IMR-90 (cell line): ENCODE results near the gene AGT. TPM values are rescaled to one million over a fixed set of nuclear protein-coding genes. Genes with fewer than 3 reads are reported as not detected.

Experiments used
- ATAC-seq: fragments of 200-7000 bp; cut with Tn5 transposase; 2 replicates; pipeline ENCODE4 v1.9.1; 2020; ENCODE audit warnings: low read depth, mild to moderate bottlenecking, moderate library complexity
- BruUV-seq: library from RNA; stranded (reverse); fragments of 400-500 nt; replicated peaks from 2 replicates; lab custom pipeline; 2021; lab: Mats Ljungman, UMichigan
- CTCF ChIA-PET: fragments of 300-600 bp; formaldehyde crosslinking; extraction: SDS; loops from one replicate; lab custom pipeline; 2021; ENCODE audit warnings: antibody characterized with exemption; lab: Yijun Ruan, JAX
- POLR2A ChIA-PET: fragments of 300-600 bp; sonication (Branson Sonifier 250); formaldehyde crosslinking; loops from one replicate; lab custom pipeline; 2022; ENCODE audit warnings: antibody characterized with exemption; ENCODE audit not compliant: unreplicated experiment; lab: Charles Lee
- DNase-seq: peaks from one replicate; pipeline ENCODE4 v3.0.0; 2013
- H2AFZ ChIP-seq: replicated peaks from 2 replicates; pipeline ENCODE3; 2013; ENCODE audit warnings: low read length, mild to moderate bottlenecking; ENCODE audit not compliant: poor library complexity
- H2AK5ac ChIP-seq: 2 replicates; pipeline ENCODE4 v1.6.1; 2013; ENCODE audit warnings: low read depth, low read length, inconsistent platforms
- H2AK9ac ChIP-seq: replicated peaks from 2 replicates; pipeline ENCODE3; 2013; ENCODE audit warnings: mild to moderate bottlenecking, low read depth, low read length, moderate library complexity; ENCODE audit not compliant: poor library complexity
- H2BK120ac ChIP-seq: 2 replicates; pipeline ENCODE4 v1.6.1; 2013; ENCODE audit warnings: low read depth, low read length, inconsistent platforms
- H2BK15ac ChIP-seq: 3 replicates; pipeline ENCODE4 v1.6.1; 2013; ENCODE audit warnings: low read depth, low read length, inconsistent platforms
- H2BK20ac ChIP-seq: 2 replicates; pipeline ENCODE4 v1.6.1; 2013; ENCODE audit warnings: low read depth, mild to moderate bottlenecking, inconsistent platforms, low read length, moderate library complexity
- H2BK5ac ChIP-seq: 2 replicates; pipeline ENCODE4 v1.6.1; 2013; ENCODE audit warnings: mild to moderate bottlenecking, low read depth, low read length, inconsistent platforms; ENCODE audit not compliant: poor library complexity, severe bottlenecking
- H3K14ac ChIP-seq: replicated peaks from 2 replicates; pipeline ENCODE4 v1.6.1; 2013; ENCODE audit warnings: low read depth, low read length, inconsistent platforms
- H3K18ac ChIP-seq: 2 replicates; pipeline ENCODE4 v1.6.1; 2013; ENCODE audit warnings: low read depth, low read length, control low read depth
- H3K23ac ChIP-seq: 2 replicates; pipeline ENCODE4 v1.6.1; 2013; ENCODE audit warnings: low read depth, low read length, inconsistent platforms
- H3K27ac ChIP-seq: 2 replicates; pipeline ENCODE4 v1.5.1; 2013; ENCODE audit warnings: mild to moderate bottlenecking, control low read depth, low read length; ENCODE audit not compliant: insufficient read depth
- H3K27me3 ChIP-seq: 2 replicates; pipeline ENCODE4 v1.6.1; 2013; ENCODE audit warnings: low read length; ENCODE audit not compliant: control insufficient read depth, insufficient read depth
- H3K36me3 ChIP-seq: 2 replicates; pipeline ENCODE4 v1.6.1; 2013; ENCODE audit warnings: low read length, mixed read lengths; ENCODE audit not compliant: control insufficient read depth, insufficient read depth
- H3K4ac ChIP-seq: 2 replicates; pipeline ENCODE4 v1.6.1; 2013; ENCODE audit warnings: low read depth, low read length, inconsistent platforms
- H3K4me1 ChIP-seq: 2 replicates; pipeline ENCODE4 v1.6.1; 2013; ENCODE audit warnings: low read length, mixed read lengths; ENCODE audit not compliant: control insufficient read depth, insufficient read depth
- H3K4me2 ChIP-seq: 2 replicates; pipeline ENCODE4 v1.6.1; 2013; ENCODE audit warnings: low read depth, mild to moderate bottlenecking, control low read depth, low read length, moderate library complexity
- H3K4me3 ChIP-seq: 2 replicates; pipeline ENCODE4 v1.5.1; 2013; ENCODE audit warnings: low read depth, mild to moderate bottlenecking, control low read depth, low read length, moderate library complexity; ENCODE audit not compliant: insufficient read depth
- H3K56ac ChIP-seq: 2 replicates; pipeline ENCODE4 v1.6.1; 2013; ENCODE audit warnings: low read length, inconsistent platforms; ENCODE audit not compliant: insufficient read depth; ENCODE audit errors: extremely low read depth
- H3K79me1 ChIP-seq, 2 experiments: 2 replicates each; pipeline ENCODE4 v1.6.1; 2013; ENCODE audit warnings: low read length in 2 of 2, inconsistent platforms in 1 of 2, low read depth in 1 of 2
- H3K9ac ChIP-seq: 2 replicates; pipeline ENCODE4 v1.6.1; 2013; ENCODE audit warnings: low read depth, low read length, control low read depth
- H3K9me1 ChIP-seq: 2 replicates; pipeline ENCODE4 v1.6.1; 2013; ENCODE audit warnings: low read length, inconsistent platforms; ENCODE audit not compliant: insufficient read depth
- H3K9me3 ChIP-seq: 2 replicates; pipeline ENCODE4 v1.6.1; 2013; ENCODE audit warnings: low read length; ENCODE audit not compliant: control insufficient read depth, insufficient read depth
- H4K20me1 ChIP-seq: 2 replicates; pipeline ENCODE4 v1.6.1; 2013; ENCODE audit warnings: low read length, inconsistent platforms; ENCODE audit not compliant: insufficient read depth
- H4K5ac ChIP-seq: 2 replicates; pipeline ENCODE4 v1.6.1; 2013; ENCODE audit warnings: mild to moderate bottlenecking, low read depth, low read length, control low read depth
- H4K8ac ChIP-seq, 2 experiments: 2 replicates each; pipeline ENCODE4 v1.6.1; 2013; ENCODE audit warnings: low read depth in 2 of 2, low read length in 2 of 2, control low read depth in 1 of 2, inconsistent platforms in 1 of 2
- H4K91ac ChIP-seq: 2 replicates; pipeline ENCODE4 v1.6.1; 2013; ENCODE audit warnings: low read depth, low read length, inconsistent platforms; ENCODE audit not compliant: insufficient read depth
- BHLHE40 ChIP-seq: fragments of 150-350 bp; IDR thresholded peaks from 2 replicates; pipeline ENCODE4 v1.6.1; 2016; ENCODE audit warnings: mild to moderate bottlenecking, low read depth, low read length
- CEBPB ChIP-seq: IDR thresholded peaks from 2 replicates; pipeline ENCODE4 v1.6.1; 2012; ENCODE audit warnings: low read depth, low read length, improper control_type of control experiment
- CHD1 ChIP-seq: IDR thresholded peaks from 2 replicates; pipeline ENCODE4 v1.6.1; 2012; ENCODE audit warnings: low read depth, low read length, improper control_type of control experiment
- FOS ChIP-seq: fragments of 150-350 bp; IDR thresholded peaks from 2 replicates; pipeline ENCODE4 v1.6.1; 2016; ENCODE audit warnings: low read depth, low read length
- MAFK ChIP-seq: IDR thresholded peaks from 2 replicates; pipeline ENCODE4 v1.6.1; 2012; ENCODE audit warnings: low read depth, low read length, improper control_type of control experiment
- MAZ ChIP-seq: IDR thresholded peaks from 2 replicates; pipeline ENCODE4 v1.6.1; 2012; ENCODE audit warnings: low read depth, mild to moderate bottlenecking, low read length, improper control_type of control experiment, moderate library complexity, borderline replicate concordance
- MXI1 ChIP-seq: IDR thresholded peaks from 2 replicates; pipeline ENCODE4 v1.6.1; 2012; ENCODE audit warnings: low read depth, mild to moderate bottlenecking, low read length, moderate library complexity, borderline replicate concordance
- NFE2L2 ChIP-seq: fragments of 150-350 bp; IDR thresholded peaks from 2 replicates; pipeline ENCODE4 v1.6.1; 2016; ENCODE audit warnings: low read depth, mild to moderate bottlenecking, low read length
- POLR2A ChIP-seq: IDR thresholded peaks from 2 replicates; pipeline ENCODE4 v1.6.1; 2012; ENCODE audit warnings: mild to moderate bottlenecking, low read depth, low read length
- RAD21 ChIP-seq: IDR thresholded peaks from 2 replicates; pipeline ENCODE4 v1.6.1; 2012; ENCODE audit warnings: low read length, improper control_type of control experiment
- RCOR1 ChIP-seq: IDR thresholded peaks from 2 replicates; pipeline ENCODE4 v1.6.1; 2012; ENCODE audit warnings: mild to moderate bottlenecking, low read length, improper control_type of control experiment; ENCODE audit not compliant: insufficient replicate concordance
- RFX5 ChIP-seq: IDR thresholded peaks from 2 replicates; pipeline ENCODE4 v1.8.0; 2012; ENCODE audit warnings: low read depth, mild to moderate bottlenecking, low read length, moderate library complexity
- SMC3 ChIP-seq: fragments of 150-350 bp; IDR thresholded peaks from 2 replicates; pipeline ENCODE4 v1.6.1; 2016; ENCODE audit warnings: low read depth, mild to moderate bottlenecking, antibody characterized with exemption, low read length, moderate library complexity
- WGBS, 2 experiments: methylation state at CpG; one replicate each; pipeline versions ENCODE4 v1.1.5 to v1.1.7; 2013; ENCODE audit warnings: missing lambda C conversion rate in 2 of 2; ENCODE audit not compliant: insufficient read length in 1 of 2; ENCODE audit errors: extremely low coverage in 2 of 2; 5-methylcytosine and 5-hydroxymethylcytosine counted together
- dilution Hi-C: fragments of 300-500 bp; cut with HindIII; formaldehyde crosslinking; loops from one replicate; pipeline ENCODE4 v1.14.3; 2018; ENCODE audit warnings: low sequenced_read_pairs; ENCODE audit not compliant: unreplicated experiment
- in situ Hi-C: fragments of 300-500 bp; cut with MboI; formaldehyde crosslinking; loops from 3 replicates; pipeline ENCODE4 v1.14.3; 2019; ENCODE audit warnings: low sequenced_read_pairs, inconsistent platforms, mixed read lengths
- intact Hi-C: fragments of 100-400 bp; cut with micrococcal nuclease; formaldehyde crosslinking; loops from 2 replicates; pipeline ENCODE4 v1.10.0; 2022
- polyA plus RNA-seq, 3 experiments: library from polyadenylated mRNA; depleted of rRNA; stranded (reverse); fragments of >200 nt; gene quantifications; 2 replicates each; pipeline ENCODE4 v1.2.3, GENCODE V29; 2012; ENCODE audit warnings: low replicate concordance in 1 of 3
- total RNA-seq: library from RNA; depleted of rRNA; stranded (reverse); fragments of >200 nt; gene quantifications from 2 replicates; pipeline ENCODE4 v1.2.3, GENCODE V29; 2012
- TF ChIP-seq, protein P1 (sequence below): fragments of 150-350 bp; IDR thresholded peaks from 2 replicates; pipeline ENCODE4 v1.6.1; 2017; ENCODE audit warnings: mild to moderate bottlenecking, antibody characterized with exemption, low read length, low read depth
- TF ChIP-seq, protein P2 (sequence below): fragments of 150-350 bp; IDR thresholded peaks from 2 replicates; pipeline ENCODE4 v1.6.1; 2016; ENCODE audit warnings: low read depth, mild to moderate bottlenecking, low read length, moderate library complexity, borderline replicate concordance
- TF ChIP-seq, protein P3 (sequence below): conservative IDR thresholded peaks from 2 replicates; pipeline ENCODE4 v1.5.1; 2012; ENCODE audit warnings: mild to moderate bottlenecking, low read depth, low read length, improper control_type of control experiment

Gene AGT
- total and polyA plus RNA-seq, 2 of the 4 experiments (the other 2 are of a cell fraction) = 0.18 to 0.34 TPM

DNA sequence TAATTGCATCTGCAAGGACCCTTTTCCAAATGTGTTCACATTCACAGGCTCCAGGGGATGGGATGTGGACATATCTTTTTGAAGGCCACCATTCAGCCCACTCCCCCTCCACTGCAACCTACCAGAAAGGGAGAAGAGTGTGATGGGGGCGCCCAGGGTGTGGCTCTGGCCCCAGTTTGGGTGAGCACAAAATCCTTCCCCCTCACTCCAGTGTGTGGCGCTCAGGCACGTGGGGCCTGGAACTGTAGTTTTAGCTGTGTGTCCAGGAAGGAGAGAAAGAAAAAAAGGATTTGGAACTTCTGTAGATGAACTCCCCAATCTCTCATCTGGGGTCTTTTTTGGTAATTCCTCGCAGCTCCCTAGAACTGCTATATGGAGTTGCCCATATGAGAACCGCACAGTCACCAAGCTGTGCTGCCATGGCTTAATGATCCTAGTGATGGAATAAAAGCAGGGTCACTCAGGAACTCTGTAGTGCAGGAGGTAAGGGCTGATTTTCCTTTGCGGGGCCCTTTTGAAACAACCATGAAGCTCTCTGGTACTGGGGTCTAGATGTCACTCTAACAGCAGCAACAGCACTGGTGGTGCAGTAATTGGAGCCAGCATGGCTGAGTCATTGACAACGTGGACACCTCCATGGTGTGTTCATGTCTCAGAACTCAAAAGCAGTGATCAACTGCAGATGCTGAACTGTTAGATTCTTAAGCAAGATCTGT, 17.0 kb downstream of the AGT start:
- Histone ChIP-seq H4K91ac (no peak overlapping the region), H3K79me1 (no peaks in the 10 kb centered on the region), H2AK9ac (no peak overlapping the region), H2AFZ (no peak overlapping the region), H3K56ac (no peak overlapping the region), H3K36me3 (peaks cover 14% of the 10 kb centered on the region), H3K18ac (no peak overlapping the region), H4K5ac (no peak overlapping the region), H3K27ac (no peak overlapping the region), H3K4me2 (no peak overlapping the region), H4K20me1 (no peaks in the 10 kb centered on the region; the same call in 1 of the 2 replicates), H2BK120ac (no peak overlapping the region), H3K27me3 (no peaks in the 10 kb centered on the region; the same call in 1 of the 2 replicates), H3K4ac (no peak overlapping the region), H3K23ac (no peak overlapping the region), H3K9me3 (no peaks in the 10 kb centered on the region), H2BK5ac (no peak overlapping the region), H2AK5ac (no peak overlapping the region), H3K9me1 (no peaks in the 10 kb centered on the region), H2BK15ac (no peak overlapping the region), H2BK20ac (no peak overlapping the region), H4K8ac (no peak overlapping the region), H3K4me3 (no peak overlapping the region), H3K4me1 (peaks cover 2% of the 10 kb centered on the region; the same call in 1 of the 2 replicates), H3K14ac (no peak overlapping the region), H3K9ac (no peak overlapping the region)
- no CpG with 5 or more reads among the region's 7 CpGs for WGBS, 2 experiments
- intact Hi-C loops (no loop called here), in situ Hi-C loops (no loop called here), dilution Hi-C loops (no loop called here)
- POLR2A ChIA-PET = no interaction called here
- DNase-seq (peak; percentile 34), ATAC-seq (peak; percentile 64)
- CTCF ChIA-PET = no interaction called here
- TF ChIP-seq, protein P1, sequence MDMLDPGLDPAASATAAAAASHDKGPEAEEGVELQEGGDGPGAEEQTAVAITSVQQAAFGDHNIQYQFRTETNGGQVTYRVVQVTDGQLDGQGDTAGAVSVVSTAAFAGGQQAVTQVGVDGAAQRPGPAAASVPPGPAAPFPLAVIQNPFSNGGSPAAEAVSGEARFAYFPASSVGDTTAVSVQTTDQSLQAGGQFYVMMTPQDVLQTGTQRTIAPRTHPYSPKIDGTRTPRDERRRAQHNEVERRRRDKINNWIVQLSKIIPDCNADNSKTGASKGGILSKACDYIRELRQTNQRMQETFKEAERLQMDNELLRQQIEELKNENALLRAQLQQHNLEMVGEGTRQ = no peak
- TF ChIP-seq, protein P2, sequence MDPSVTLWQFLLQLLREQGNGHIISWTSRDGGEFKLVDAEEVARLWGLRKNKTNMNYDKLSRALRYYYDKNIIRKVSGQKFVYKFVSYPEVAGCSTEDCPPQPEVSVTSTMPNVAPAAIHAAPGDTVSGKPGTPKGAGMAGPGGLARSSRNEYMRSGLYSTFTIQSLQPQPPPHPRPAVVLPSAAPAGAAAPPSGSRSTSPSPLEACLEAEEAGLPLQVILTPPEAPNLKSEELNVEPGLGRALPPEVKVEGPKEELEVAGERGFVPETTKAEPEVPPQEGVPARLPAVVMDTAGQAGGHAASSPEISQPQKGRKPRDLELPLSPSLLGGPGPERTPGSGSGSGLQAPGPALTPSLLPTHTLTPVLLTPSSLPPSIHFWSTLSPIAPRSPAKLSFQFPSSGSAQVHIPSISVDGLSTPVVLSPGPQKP = no peak
- TF ChIP-seq, protein P3, sequence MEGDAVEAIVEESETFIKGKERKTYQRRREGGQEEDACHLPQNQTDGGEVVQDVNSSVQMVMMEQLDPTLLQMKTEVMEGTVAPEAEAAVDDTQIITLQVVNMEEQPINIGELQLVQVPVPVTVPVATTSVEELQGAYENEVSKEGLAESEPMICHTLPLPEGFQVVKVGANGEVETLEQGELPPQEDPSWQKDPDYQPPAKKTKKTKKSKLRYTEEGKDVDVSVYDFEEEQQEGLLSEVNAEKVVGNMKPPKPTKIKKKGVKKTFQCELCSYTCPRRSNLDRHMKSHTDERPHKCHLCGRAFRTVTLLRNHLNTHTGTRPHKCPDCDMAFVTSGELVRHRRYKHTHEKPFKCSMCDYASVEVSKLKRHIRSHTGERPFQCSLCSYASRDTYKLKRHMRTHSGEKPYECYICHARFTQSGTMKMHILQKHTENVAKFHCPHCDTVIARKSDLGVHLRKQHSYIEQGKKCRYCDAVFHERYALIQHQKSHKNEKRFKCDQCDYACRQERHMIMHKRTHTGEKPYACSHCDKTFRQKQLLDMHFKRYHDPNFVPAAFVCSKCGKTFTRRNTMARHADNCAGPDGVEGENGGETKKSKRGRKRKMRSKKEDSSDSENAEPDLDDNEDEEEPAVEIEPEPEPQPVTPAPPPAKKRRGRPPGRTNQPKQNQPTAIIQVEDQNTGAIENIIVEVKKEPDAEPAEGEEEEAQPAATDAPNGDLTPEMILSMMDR = no peak
- TF ChIP-seq RFX5 (no peak), POLR2A (no peak), MXI1 (no peak), MAFK (no peak), RCOR1 (no peak), NFE2L2 (no peak), FOS (no peak), SMC3 (no peak), RAD21 (no peak), BHLHE40 (no peak), CEBPB (no peak), CHD1 (no peak), MAZ (no peak)
- BruUV-seq = no TSS peak
